Mesothelial cell of epicardium (in vitro differentiated cells): ENCODE results near the gene TTC28. TPM values are rescaled to one million over a fixed set of nuclear protein-coding genes. Genes with fewer than 3 reads are reported as not detected.

Source experiments
- DNase-seq, 2 experiments: peaks; one replicate each; pipeline ENCODE4 v3.0.0; 2021; ENCODE audit warnings: low spot score in 2 of 2; ENCODE audit not compliant: unreplicated experiment in 2 of 2
- H3K27ac Mint-ChIP-seq: 2 replicates; pipeline ENCODE4 v1.8.0; 2021; ENCODE audit warnings: mixed read lengths
- H3K27me3 Mint-ChIP-seq: 2 replicates; pipeline ENCODE4 v1.8.0; 2021; ENCODE audit warnings: low read depth, mixed read lengths
- H3K36me3 Mint-ChIP-seq: 2 replicates; pipeline ENCODE4 v1.8.0; 2021; ENCODE audit warnings: mixed read lengths
- H3K4me1 Mint-ChIP-seq: 2 replicates; pipeline ENCODE4 v1.8.0; 2021; ENCODE audit warnings: mixed read lengths
- H3K4me3 Mint-ChIP-seq: 2 replicates; pipeline ENCODE4 v1.8.0; 2021; ENCODE audit warnings: mild to moderate bottlenecking, moderate library complexity, mixed read lengths
- H3K9me3 Mint-ChIP-seq: 2 replicates; pipeline ENCODE4 v1.8.0; 2021; ENCODE audit warnings: mixed read lengths
- CTCF ChIP-seq: fragments of 200-600 bp; sonication (generic); IDR thresholded peaks from one replicate; pipeline ENCODE4 v1.5.0; 2021; ENCODE audit warnings: antibody characterized with exemption; ENCODE audit not compliant: unreplicated experiment
- total RNA-seq: library from RNA; stranded (reverse); gene quantifications from 3 replicates; pipeline ENCODE4 v1.2.1, GENCODE V29; 2021

The TTC28 gene
- total RNA-seq, 1 donor from 2014 or later: 95.9 TPM

GRCh38 chr22:28442264-28442710, 237.4 kb downstream of the TTC28 start:
- H3K9me3 Mint-ChIP-seq: no peaks in the 10 kb centered on the region
- peaks cover 41% of the 10 kb centered on the region for H3K4me1 Mint-ChIP-seq
- H3K36me3 Mint-ChIP-seq: no peaks in the 10 kb centered on the region
- DNase-seq: peak; percentile 66 to 81
- H3K27ac Mint-ChIP-seq: peak overlapping the region; percentile 93
- H3K27me3 Mint-ChIP-seq: no peaks in the 10 kb centered on the region
- peak overlapping the region; percentile 90 for H3K4me3 Mint-ChIP-seq
- peak; percentile 69 for TF ChIP-seq CTCF

GRCh38 chr22:28441720-28442263, 237.8 kb downstream of the TTC28 start:
- Mint-ChIP-seq H3K4me3 (peak overlapping the region; percentile 90), H3K27me3 (no peaks in the 10 kb centered on the region), H3K36me3 (no peaks in the 10 kb centered on the region), H3K4me1 (peaks cover 42% of the 10 kb centered on the region), H3K27ac (peak overlapping the region; percentile 92), H3K9me3 (no peaks in the 10 kb centered on the region)
- no peak for TF ChIP-seq CTCF
- no peak for DNase-seq

GRCh38 chr22:28440592-28441390, 238.8 kb downstream of the TTC28 start:
- no peak for DNase-seq
- Mint-ChIP-seq H3K27ac (peak overlapping the region; percentile 92), H3K36me3 (no peaks in the 10 kb centered on the region), H3K4me1 (peaks cover 46% of the 10 kb centered on the region), H3K4me3 (peak overlapping the region; percentile 90), H3K9me3 (no peaks in the 10 kb centered on the region), H3K27me3 (no peaks in the 10 kb centered on the region)
- TF ChIP-seq CTCF: no peak

- no peaks in the 10 kb centered on the region for H3K36me3 Mint-ChIP-seq
- no peaks in the 10 kb centered on the region for H3K9me3 Mint-ChIP-seq
- peaks cover 49% of the 10 kb centered on the region for H3K4me1 Mint-ChIP-seq
- TF ChIP-seq CTCF: no peak
- no peak overlapping the region for H3K4me3 Mint-ChIP-seq
- no peak for DNase-seq
- peak overlapping the region; percentile 25 for H3K27ac Mint-ChIP-seq
- H3K27me3 Mint-ChIP-seq: no peaks in the 10 kb centered on the region
Observed at GRCh38 chr22:28438183-28438768, 241.4 kb downstream of the TTC28 start.

- Mint-ChIP-seq H3K9me3 (no peaks in the 10 kb centered on the region), H3K27ac (no peak overlapping the region)
- TF ChIP-seq CTCF: no peak
Observed at GRCh38 chr22:28435982-28436381, 243.7 kb downstream of the TTC28 start.

More at GRCh38 chr22:28435982-28436381, 243.7 kb downstream of the TTC28 start:
- DNase-seq: no peak
- no peaks in the 10 kb centered on the region for H3K27me3 Mint-ChIP-seq
- H3K36me3 Mint-ChIP-seq: no peaks in the 10 kb centered on the region
- peaks cover 42% of the 10 kb centered on the region for H3K4me1 Mint-ChIP-seq
- no peak overlapping the region for H3K4me3 Mint-ChIP-seq
